K562 (cell line): ENCODE data around the gene TRIOBP. TPM values are rescaled to one million over a fixed set of nuclear protein-coding genes. Genes with fewer than 3 reads are reported as not detected.

Source experiments
- CEBPG ChIP-seq, 3 experiments: fragments of 200-800 bp in 1 of 3; sonication (Bioruptor generic) in 1 of 3; sonication (generic) in 1 of 3; formaldehyde crosslinking in 1 of 3; IDR thresholded peaks in 2 of 3; conservative IDR thresholded peaks in 1 of 3; 2 replicates each; pipeline versions ENCODE4 v1.6.1 to v1.8.0; 2016 to 2022; ENCODE audit warnings: missing compliant biosample characterization in 2 of 3, missing genetic modification characterization in 2 of 3, mild to moderate bottlenecking in 1 of 3, missing genetic modification reagents in 1 of 3
- ELF1 ChIP-seq: fragments of 200-800 bp; sonication (Bioruptor generic); IDR thresholded peaks from 2 replicates; pipeline ENCODE4 v1.6.1; 2016; ENCODE audit warnings: missing genetic modification characterization, missing compliant biosample characterization
- GABPB1 ChIP-seq: sonication (generic); formaldehyde crosslinking; IDR thresholded peaks from 2 replicates; pipeline ENCODE4 v1.8.0; 2022; ENCODE audit warnings: mild to moderate bottlenecking, missing genetic modification reagents
- HIVEP1 ChIP-seq: fragments of 250-450 bp; sonication (Bioruptor Pico); IDR thresholded peaks from 2 replicates; pipeline ENCODE4 v1.4.0; 2020; ENCODE audit warnings: mild to moderate bottlenecking
- KLF1 ChIP-seq: fragments of 450-650 bp; IDR thresholded peaks from 2 replicates; pipeline ENCODE4 v1.6.1; 2016; ENCODE audit warnings: missing genetic modification characterization, missing compliant biosample characterization
- NELFE ChIP-seq: IDR thresholded peaks from 2 replicates; pipeline ENCODE4 v1.6.1; 2011; ENCODE audit warnings: mild to moderate bottlenecking; ENCODE audit not compliant: insufficient read depth, insufficient read length
- NFRKB ChIP-seq: fragments of 450-650 bp; IDR thresholded peaks from 2 replicates; pipeline ENCODE4 v1.6.1; 2016; ENCODE audit warnings: low read depth
- NR2F6 ChIP-seq: fragments of 450-650 bp; formaldehyde crosslinking; IDR thresholded peaks from 2 replicates; pipeline ENCODE4 v1.4.0; 2020; ENCODE audit warnings: mild to moderate bottlenecking
- POLR3A ChIP-seq: IDR thresholded peaks from 2 replicates; pipeline ENCODE4 v1.6.1; 2011; ENCODE audit warnings: borderline replicate concordance, mild to moderate bottlenecking, moderate library complexity; ENCODE audit not compliant: insufficient read length, insufficient read depth; ENCODE audit errors: extremely low read depth
- SMARCE1 ChIP-seq: fragments of 450-650 bp; IDR thresholded peaks from 2 replicates; pipeline ENCODE4 v1.7.1; 2016; ENCODE audit warnings: mild to moderate bottlenecking
- STAT5B ChIP-seq: fragments of 250-450 bp; sonication (Bioruptor Pico); IDR thresholded peaks from 2 replicates; pipeline ENCODE4 v1.8.0; 2021; ENCODE audit warnings: mild to moderate bottlenecking, inconsistent platforms
- TOE1 ChIP-seq, 2 experiments: fragments of 450-650 bp in 1 of 2; sonication (generic) in 1 of 2; formaldehyde crosslinking in 1 of 2; IDR thresholded peaks; 2 replicates each; pipeline versions ENCODE4 v1.7.1 to v1.8.0; 2016 to 2022; ENCODE audit warnings: borderline replicate concordance in 2 of 2, mild to moderate bottlenecking in 2 of 2, antibody characterized with exemption in 1 of 2, inconsistent platforms in 1 of 2, low read depth in 1 of 2, missing genetic modification reagents in 1 of 2, moderate library complexity in 1 of 2
- TSC22D4 ChIP-seq: fragments of 450-650 bp; IDR thresholded peaks from 2 replicates; pipeline ENCODE4 v1.6.1; 2016; ENCODE audit warnings: missing genetic modification characterization, missing biosample characterization, control low read depth
- ZBTB1 ChIP-seq: sonication (generic); formaldehyde crosslinking; IDR thresholded peaks from 2 replicates; pipeline ENCODE4 v1.8.1; 2023; ENCODE audit warnings: missing genetic modification reagents, low read depth, mild to moderate bottlenecking, borderline replicate concordance
- ZNF134 ChIP-seq: fragments of 250-450 bp; sonication (Bioruptor Pico); conservative IDR thresholded peaks from 2 replicates; pipeline ENCODE4 v1.4.0; 2020
- ZNF778 ChIP-seq: fragments of 450-650 bp; formaldehyde crosslinking; IDR thresholded peaks from 2 replicates; pipeline ENCODE4 v1.4.0; 2020; ENCODE audit warnings: mild to moderate bottlenecking, moderate library complexity
- polyA plus RNA-seq, 8 experiments: library from polyadenylated mRNA; depleted of rRNA in 4 of 8; stranded (reverse) in 5 of 8; unstranded in 3 of 8; fragments of >200 nt; fragmentation: Nextera tagmentation in 2 of 8; fragmentation: Illumina TruSeq in 1 of 8; extraction: Ambion mirVana in 2 of 8; extraction: Trizol in 1 of 8; gene quantifications; 2 replicates each; pipeline versions ENCODE4 v1.2.1 to v1.2.3, GENCODE V29; 2011 to 2014; ENCODE audit warnings: inconsistent platforms in 1 of 8, missing spikeins in 1 of 8
- total RNA-seq, 7 experiments: library from RNA; depleted of rRNA in 6 of 7; stranded (reverse); fragments of >200 nt in 6 of 7; fragmentation: Illumina TruSeq in 2 of 7; extraction: Trizol in 2 of 7; gene quantifications; 2 replicates each; pipeline versions ENCODE4 v1.2.1 to v1.2.3, GENCODE V29; 2011 to 2021; ENCODE audit warnings: low replicate concordance in 1 of 7
- TF ChIP-seq, protein P1 (sequence below): sonication (generic); formaldehyde crosslinking; IDR thresholded peaks from 2 replicates; pipeline ENCODE4 v1.8.1; 2023; ENCODE audit warnings: mild to moderate bottlenecking, missing genetic modification reagents, moderate library complexity
- TF ChIP-seq, protein P2 (sequence below): IDR thresholded peaks from 2 replicates; pipeline ENCODE4 v1.6.1; 2011; ENCODE audit warnings: borderline replicate concordance, low read depth, mild to moderate bottlenecking, moderate library complexity, low read length; ENCODE audit not compliant: insufficient read depth, poor library complexity, severe bottlenecking
- TF ChIP-seq, protein P3 (sequence below): fragments of 200-800 bp; sonication (Bioruptor generic); IDR thresholded peaks from 2 replicates; pipeline ENCODE4 v1.6.1; 2017; ENCODE audit warnings: missing genetic modification characterization, missing compliant biosample characterization
- TF ChIP-seq, protein P4 (sequence below): fragments of 250-450 bp; sonication (Bioruptor Pico); IDR thresholded peaks from 2 replicates; pipeline ENCODE4 v1.8.0; 2022; ENCODE audit warnings: moderate library complexity, mild to moderate bottlenecking, inconsistent platforms

Gene TRIOBP
- total and polyA plus RNA-seq, 9 of the 15 experiments (the other 6 are each of a cell fraction or from before 2014, with no cell fraction given): 0.24 to 13.8 (median 5.5) TPM

DNA sequence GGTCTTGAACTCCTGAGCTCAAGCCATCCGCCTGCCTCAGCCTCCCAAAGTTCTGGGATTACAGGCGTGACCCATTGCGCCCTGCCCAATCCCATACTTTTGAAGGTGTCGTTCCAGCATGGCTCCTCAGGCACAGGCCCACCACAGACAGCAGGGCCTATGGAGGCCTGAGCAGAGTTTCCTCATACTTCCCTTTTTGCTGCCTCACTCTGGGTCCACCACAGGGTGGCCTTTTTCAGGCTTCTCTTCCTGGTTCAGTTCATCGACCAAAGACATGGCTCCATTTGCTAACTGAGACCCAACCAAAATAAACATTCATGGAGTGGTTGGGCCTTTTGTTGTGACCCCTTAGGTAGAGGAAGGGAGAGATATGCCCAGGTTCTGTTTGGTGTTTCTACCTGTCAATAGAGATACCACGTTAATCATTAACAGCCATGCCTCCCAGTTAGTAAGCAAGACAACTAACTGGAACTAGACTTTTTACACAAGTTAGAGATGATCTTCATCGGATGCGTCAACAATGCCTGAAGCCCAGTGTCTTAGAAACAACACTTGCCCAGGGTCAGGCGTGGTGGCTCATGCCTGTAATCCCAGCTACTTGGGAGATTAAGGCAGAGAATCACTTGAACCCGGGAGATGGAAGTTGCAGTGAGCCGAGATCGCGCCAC, 35.1 kb downstream of the TRIOBP start (continued):
- no peak for TF ChIP-seq TOE1 (IDR thresholded peaks at IDR 0.05; ENCODE audit: borderline replicate concordance)
- TF ChIP-seq TOE1 (CRISPR knock-in tag; IDR thresholded peaks at IDR 0.05; ENCODE audit: borderline replicate concordance, low read depth): no peak
- TF ChIP-seq NFRKB: peak; percentile 49; the same call in 1 of the 2 replicates
- no peak for TF ChIP-seq ZNF778 (CRISPR knock-in tag)
- no peak for TF ChIP-seq CEBPG (CRISPR knock-in tag; IDR thresholded peaks at IDR 0.05)
- no peak for TF ChIP-seq CEBPG (tag; conservative IDR thresholded peaks at IDR 0.05 in 1 of 2, IDR thresholded peaks at IDR 0.05 in 1 of 2)
- TF ChIP-seq, protein P1, sequence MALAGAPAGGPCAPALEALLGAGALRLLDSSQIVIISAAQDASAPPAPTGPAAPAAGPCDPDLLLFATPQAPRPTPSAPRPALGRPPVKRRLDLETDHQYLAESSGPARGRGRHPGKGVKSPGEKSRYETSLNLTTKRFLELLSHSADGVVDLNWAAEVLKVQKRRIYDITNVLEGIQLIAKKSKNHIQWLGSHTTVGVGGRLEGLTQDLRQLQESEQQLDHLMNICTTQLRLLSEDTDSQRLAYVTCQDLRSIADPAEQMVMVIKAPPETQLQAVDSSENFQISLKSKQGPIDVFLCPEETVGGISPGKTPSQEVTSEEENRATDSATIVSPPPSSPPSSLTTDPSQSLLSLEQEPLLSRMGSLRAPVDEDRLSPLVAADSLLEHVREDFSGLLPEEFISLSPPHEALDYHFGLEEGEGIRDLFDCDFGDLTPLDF: no peak
- TF ChIP-seq NELFE: no peak
- no peak for TF ChIP-seq STAT5B (CRISPR knock-in tag)
- TF ChIP-seq, protein P2, sequence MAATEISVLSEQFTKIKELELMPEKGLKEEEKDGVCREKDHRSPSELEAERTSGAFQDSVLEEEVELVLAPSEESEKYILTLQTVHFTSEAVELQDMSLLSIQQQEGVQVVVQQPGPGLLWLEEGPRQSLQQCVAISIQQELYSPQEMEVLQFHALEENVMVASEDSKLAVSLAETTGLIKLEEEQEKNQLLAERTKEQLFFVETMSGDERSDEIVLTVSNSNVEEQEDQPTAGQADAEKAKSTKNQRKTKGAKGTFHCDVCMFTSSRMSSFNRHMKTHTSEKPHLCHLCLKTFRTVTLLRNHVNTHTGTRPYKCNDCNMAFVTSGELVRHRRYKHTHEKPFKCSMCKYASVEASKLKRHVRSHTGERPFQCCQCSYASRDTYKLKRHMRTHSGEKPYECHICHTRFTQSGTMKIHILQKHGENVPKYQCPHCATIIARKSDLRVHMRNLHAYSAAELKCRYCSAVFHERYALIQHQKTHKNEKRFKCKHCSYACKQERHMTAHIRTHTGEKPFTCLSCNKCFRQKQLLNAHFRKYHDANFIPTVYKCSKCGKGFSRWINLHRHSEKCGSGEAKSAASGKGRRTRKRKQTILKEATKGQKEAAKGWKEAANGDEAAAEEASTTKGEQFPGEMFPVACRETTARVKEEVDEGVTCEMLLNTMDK: peak; percentile 16
- TF ChIP-seq HIVEP1: no peak
- TF ChIP-seq KLF1 (tag): no peak
- no peak for TF ChIP-seq SMARCE1
- no peak for TF ChIP-seq TSC22D4 (tag)
- no peak for TF ChIP-seq GABPB1 (CRISPR knock-in tag)
- TF ChIP-seq ZBTB1 (CRISPR knock-in tag): no peak
- TF ChIP-seq NR2F6 (CRISPR knock-in tag): no peak
- TF ChIP-seq, protein P3, sequence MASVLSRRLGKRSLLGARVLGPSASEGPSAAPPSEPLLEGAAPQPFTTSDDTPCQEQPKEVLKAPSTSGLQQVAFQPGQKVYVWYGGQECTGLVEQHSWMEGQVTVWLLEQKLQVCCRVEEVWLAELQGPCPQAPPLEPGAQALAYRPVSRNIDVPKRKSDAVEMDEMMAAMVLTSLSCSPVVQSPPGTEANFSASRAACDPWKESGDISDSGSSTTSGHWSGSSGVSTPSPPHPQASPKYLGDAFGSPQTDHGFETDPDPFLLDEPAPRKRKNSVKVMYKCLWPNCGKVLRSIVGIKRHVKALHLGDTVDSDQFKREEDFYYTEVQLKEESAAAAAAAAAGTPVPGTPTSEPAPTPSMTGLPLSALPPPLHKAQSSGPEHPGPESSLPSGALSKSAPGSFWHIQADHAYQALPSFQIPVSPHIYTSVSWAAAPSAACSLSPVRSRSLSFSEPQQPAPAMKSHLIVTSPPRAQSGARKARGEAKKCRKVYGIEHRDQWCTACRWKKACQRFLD (CRISPR knock-in tag): peak; percentile 44; the same call in 1 of the 2 replicates
- TF ChIP-seq, protein P4, sequence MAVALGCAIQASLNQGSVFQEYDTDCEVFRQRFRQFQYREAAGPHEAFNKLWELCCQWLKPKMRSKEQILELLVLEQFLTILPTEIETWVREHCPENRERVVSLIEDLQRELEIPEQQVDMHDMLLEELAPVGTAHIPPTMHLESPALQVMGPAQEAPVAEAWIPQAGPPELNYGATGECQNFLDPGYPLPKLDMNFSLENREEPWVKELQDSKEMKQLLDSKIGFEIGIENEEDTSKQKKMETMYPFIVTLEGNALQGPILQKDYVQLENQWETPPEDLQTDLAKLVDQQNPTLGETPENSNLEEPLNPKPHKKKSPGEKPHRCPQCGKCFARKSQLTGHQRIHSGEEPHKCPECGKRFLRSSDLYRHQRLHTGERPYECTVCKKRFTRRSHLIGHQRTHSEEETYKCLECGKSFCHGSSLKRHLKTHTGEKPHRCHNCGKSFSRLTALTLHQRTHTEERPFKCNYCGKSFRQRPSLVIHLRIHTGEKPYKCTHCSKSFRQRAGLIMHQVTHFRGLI (CRISPR knock-in tag): 0 out of 2 replicates have a peak, but pooled peaks have one; percentile 33
- no peak for TF ChIP-seq POLR3A
- TF ChIP-seq ZNF134 (CRISPR knock-in tag): no peak
- peak; percentile 68 for TF ChIP-seq ELF1 (tag)
